Esophagus squamous epithelium (tissue), 4 donors: ENCODE data around the gene IKZF3.

Source experiments
- CTCF ChIP-seq, 6 experiments: fragments of 450-650 bp in 4 of 6; fragments of 200-600 bp in 2 of 6; sonication (generic) in 2 of 6; IDR thresholded peaks; one replicate each; pipeline ENCODE4 v1.5.1; 2016 to 2019; ENCODE audit warnings: antibody characterized with exemption in 6 of 6, mild to moderate bottlenecking in 4 of 6, moderate library complexity in 4 of 6
- POLR2A ChIP-seq, 4 donors: fragments of 450-650 bp; IDR thresholded peaks; one replicate each; pipeline ENCODE4 v1.6.1; 2017; ENCODE audit warnings: antibody characterized with exemption in 4 of 4, mild to moderate bottlenecking in 4 of 4, moderate library complexity in 3 of 4

GRCh38 chr17:39810939-39811728, 53.0 kb downstream of the IKZF3 start:
- TF ChIP-seq POLR2A (IDR thresholded peaks at IDR 0.05) (no peak), CTCF (IDR thresholded peaks at IDR 0.05) (no peak)
